HEK293 (cell line): Measurements from ENCODE around the gene COL6A1.

Experiments used
- CTCF ChIA-PET: fragments of 350-600 bp; formaldehyde crosslinking; extraction: SDS; loops from one replicate; lab custom pipeline; 2021; ENCODE audit warnings: antibody characterized with exemption; lab: Yijun Ruan, JAX
- POLR2A ChIA-PET: fragments of 300-600 bp; formaldehyde crosslinking; extraction: SDS; loops from one replicate; lab custom pipeline; 2020; ENCODE audit warnings: antibody characterized with exemption, inconsistent platforms; lab: Yijun Ruan, JAX
- H3K27ac ChIP-seq: fragments of 200-500 bp; sonication (Bioruptor generic); 2 replicates; pipeline ENCODE4 v1.5.1; 2014; ENCODE audit warnings: low read depth, low read length, control low read depth, inconsistent platforms; ENCODE audit errors: extremely low read depth
- H3K36me3 ChIP-seq, 2 experiments: fragments of 200-500 bp in 1 of 2; sonication (Bioruptor generic) in 1 of 2; 1 replicate in 1 of 2; 2 replicates in 1 of 2; pipeline ENCODE4 v1.5.1; 2014 to 2017; ENCODE audit warnings: inconsistent platforms in 2 of 2, low read length in 2 of 2; ENCODE audit not compliant: control insufficient read depth in 2 of 2, insufficient read depth in 1 of 2
- H3K4me1 ChIP-seq: fragments of 200-500 bp; sonication (Bioruptor generic); 2 replicates; pipeline ENCODE4 v1.5.1; 2014; ENCODE audit warnings: mild to moderate bottlenecking, low read length, inconsistent platforms; ENCODE audit not compliant: control insufficient read depth, insufficient read depth
- H3K4me3 ChIP-seq: 2 replicates; pipeline ENCODE4 v1.5.1; 2011; ENCODE audit warnings: low read depth, mild to moderate bottlenecking, control low read depth, low read length, moderate library complexity
- H3K9me3 ChIP-seq: fragments of 200-500 bp; sonication (Bioruptor generic); 2 replicates; pipeline ENCODE4 v1.5.1; 2014; ENCODE audit warnings: low read depth, low read length, inconsistent platforms; ENCODE audit not compliant: control insufficient read depth, insufficient read depth
- OVOL3 ChIP-seq: fragments of 450-650 bp; formaldehyde crosslinking; IDR thresholded peaks from 2 replicates; pipeline ENCODE4 v1.5.1; 2016; ENCODE audit warnings: missing biosample characterization, missing genetic modification characterization
- SETDB1 ChIP-seq: IDR thresholded peaks from one replicate; pipeline ENCODE4 v1.6.1; 2017; ENCODE audit warnings: mild to moderate bottlenecking, low read length, moderate library complexity, mixed read lengths; ENCODE audit not compliant: insufficient read length
- TCF7L2 ChIP-seq: IDR thresholded peaks from 2 replicates; pipeline ENCODE4 v1.6.1; 2011; ENCODE audit warnings: low read depth, mild to moderate bottlenecking, inconsistent platforms, low read length, moderate library complexity, borderline replicate concordance
- ZBTB1 ChIP-seq: fragments of 450-650 bp; formaldehyde crosslinking; IDR thresholded peaks from 2 replicates; pipeline ENCODE4 v1.5.1; 2016; ENCODE audit warnings: missing biosample characterization, missing genetic modification characterization
- ZBTB8A ChIP-seq: fragments of 450-650 bp; formaldehyde crosslinking; IDR thresholded peaks from 2 replicates; pipeline ENCODE4 v1.5.1; 2016; ENCODE audit warnings: missing biosample characterization, missing genetic modification characterization
- ZIC2 ChIP-seq: fragments of 450-650 bp; formaldehyde crosslinking; IDR thresholded peaks from 2 replicates; pipeline ENCODE4 v1.5.1; 2016; ENCODE audit warnings: missing biosample characterization, missing genetic modification characterization
- ZNF10 ChIP-seq: fragments of 450-650 bp; formaldehyde crosslinking; IDR thresholded peaks from 2 replicates; pipeline ENCODE4 v1.5.1; 2017; ENCODE audit warnings: missing biosample characterization, missing genetic modification characterization
- ZNF19 ChIP-seq: fragments of 450-650 bp; formaldehyde crosslinking; IDR thresholded peaks from 2 replicates; pipeline ENCODE4; 2016; ENCODE audit warnings: missing biosample characterization, missing genetic modification characterization, low read depth
- ZNF221 ChIP-seq: fragments of 450-650 bp; formaldehyde crosslinking; IDR thresholded peaks from 2 replicates; pipeline ENCODE4 v1.5.1; 2017; ENCODE audit warnings: missing biosample characterization, missing genetic modification characterization, borderline replicate concordance
- ZNF341 ChIP-seq: fragments of 450-650 bp; formaldehyde crosslinking; IDR thresholded peaks from 2 replicates; pipeline ENCODE4; 2016; ENCODE audit warnings: low read depth, missing biosample characterization, missing genetic modification characterization
- ZNF404 ChIP-seq: fragments of 450-650 bp; formaldehyde crosslinking; IDR thresholded peaks from 2 replicates; pipeline ENCODE4 v1.5.1; 2017; ENCODE audit warnings: missing biosample characterization, missing genetic modification characterization
- ZNF426 ChIP-seq: fragments of 450-650 bp; formaldehyde crosslinking; IDR thresholded peaks from 2 replicates; pipeline ENCODE4 v1.5.1; 2017; ENCODE audit warnings: missing biosample characterization, missing genetic modification characterization, mild to moderate bottlenecking, inconsistent platforms, moderate library complexity
- ZNF510 ChIP-seq: fragments of 450-650 bp; formaldehyde crosslinking; IDR thresholded peaks from 2 replicates; pipeline ENCODE4 v1.5.1; 2018; ENCODE audit warnings: mild to moderate bottlenecking, missing genetic modification characterization, missing biosample characterization; ENCODE audit not compliant: insufficient replicate concordance
- ZNF555 ChIP-seq: fragments of 450-650 bp; formaldehyde crosslinking; conservative IDR thresholded peaks from 2 replicates; pipeline ENCODE4 v1.5.1; 2017; ENCODE audit warnings: missing biosample characterization, mild to moderate bottlenecking, missing genetic modification characterization, inconsistent platforms
- ZNF558 ChIP-seq: fragments of 450-650 bp; formaldehyde crosslinking; IDR thresholded peaks from 2 replicates; pipeline ENCODE4 v1.5.1; 2016; ENCODE audit warnings: missing biosample characterization, missing genetic modification characterization
- ZNF596 ChIP-seq: fragments of 450-650 bp; IDR thresholded peaks from 2 replicates; pipeline ENCODE4 v1.5.0; 2018; ENCODE audit warnings: missing biosample characterization, mild to moderate bottlenecking, missing genetic modification characterization, moderate library complexity
- ZNF701 ChIP-seq: fragments of 450-650 bp; formaldehyde crosslinking; IDR thresholded peaks from 2 replicates; pipeline ENCODE4 v1.5.1; 2016; ENCODE audit warnings: missing biosample characterization, missing genetic modification characterization
- ZNF768 ChIP-seq: fragments of 450-650 bp; formaldehyde crosslinking; IDR thresholded peaks from 2 replicates; pipeline ENCODE4 v1.5.1; 2018; ENCODE audit warnings: missing biosample characterization, mild to moderate bottlenecking, missing genetic modification characterization
- ZXDB ChIP-seq: fragments of 450-650 bp; formaldehyde crosslinking; IDR thresholded peaks from 2 replicates; pipeline ENCODE4 v1.5.1; 2016; ENCODE audit warnings: missing biosample characterization, missing genetic modification characterization
- TF ChIP-seq, protein P1 (sequence below): fragments of 450-650 bp; formaldehyde crosslinking; IDR thresholded peaks from 2 replicates; pipeline ENCODE4 v1.5.1; 2016; ENCODE audit warnings: missing biosample characterization, missing genetic modification characterization, borderline replicate concordance
- TF ChIP-seq, protein P2 (sequence below): fragments of 450-650 bp; formaldehyde crosslinking; IDR thresholded peaks from 2 replicates; pipeline ENCODE4 v1.5.1; 2016; ENCODE audit warnings: missing biosample characterization, missing genetic modification characterization, borderline replicate concordance

The COL6A1 gene

DNA sequence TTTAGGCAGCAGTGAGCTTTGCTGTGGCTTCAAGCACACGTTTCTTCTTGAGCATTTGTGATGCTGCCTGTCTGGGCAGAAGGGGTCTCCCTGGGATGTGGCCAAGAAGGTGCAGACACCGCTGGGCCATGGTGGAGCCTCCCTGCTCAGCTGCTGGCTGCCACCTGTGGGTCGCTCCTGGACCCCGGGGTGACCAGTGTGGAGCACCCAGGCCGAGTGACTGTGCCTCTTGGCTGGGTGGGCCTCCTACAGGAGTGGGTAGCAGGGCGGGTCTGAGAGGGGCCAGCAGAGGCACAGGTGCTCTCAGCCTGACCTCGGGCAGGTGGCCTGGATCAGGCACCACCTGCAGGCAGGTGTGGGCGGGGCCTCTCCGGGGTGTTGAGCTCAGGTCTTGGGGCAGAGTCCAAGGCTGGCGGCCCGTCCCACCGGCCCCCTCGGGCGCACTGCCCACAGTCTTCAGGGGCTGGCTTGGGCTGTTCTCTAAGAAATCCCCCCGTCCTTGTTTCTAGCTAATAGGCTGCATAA, 42.0 kb upstream of the COL6A1 start:
- Histone ChIP-seq H3K27ac (no peak overlapping the region), H3K4me1 (no peaks in the 10 kb centered on the region), H3K36me3 (no peaks in the 10 kb centered on the region), H3K9me3 (no peaks in the 10 kb centered on the region), H3K4me3 (no peak overlapping the region)
- TF ChIP-seq ZBTB1 (tag by site-specific recombination) (no peak), TCF7L2 (no peak), ZNF768 (tag by site-specific recombination) (no peak), ZNF19 (tag by site-specific recombination) (no peak), ZNF555 (tag by site-specific recombination) (no peak), ZNF221 (tag by site-specific recombination) (no peak)
- ChIA-PET CTCF (no interaction called here), POLR2A (no interaction called here)

DNA sequence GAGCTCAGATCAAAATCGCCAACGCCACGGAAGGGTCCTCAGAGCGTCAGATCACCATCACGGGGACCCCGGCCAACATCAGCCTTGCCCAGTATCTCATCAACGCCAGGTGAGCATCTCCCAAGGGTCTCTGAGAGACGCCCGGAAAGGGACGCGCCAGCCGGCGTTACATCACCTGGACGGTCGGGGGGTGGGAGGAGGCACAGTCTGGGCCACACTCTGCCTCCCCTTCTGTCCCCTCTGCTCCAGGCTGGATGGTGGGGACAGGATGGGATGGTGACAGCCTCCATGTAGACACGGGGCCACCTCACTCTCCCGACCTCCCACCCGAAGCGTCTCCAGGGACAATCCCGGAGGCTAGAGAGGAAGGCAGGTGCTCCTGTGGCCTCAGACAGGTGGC, 41.5 kb upstream of the COL6A1 start:
- Histone ChIP-seq H3K4me1 (no peaks in the 10 kb centered on the region), H3K27ac (no peak overlapping the region), H3K36me3 (no peaks in the 10 kb centered on the region), H3K4me3 (no peak overlapping the region), H3K9me3 (no peaks in the 10 kb centered on the region)
- ChIA-PET POLR2A (no interaction called here), CTCF (no interaction called here)
- TF ChIP-seq ZBTB8A (tag by site-specific recombination) (no peak), ZNF404 (no peak), ZNF426 (tag by site-specific recombination) (no peak), SETDB1 (no peak), ZXDB (tag by site-specific recombination) (no peak), ZNF10 (tag by site-specific recombination) (no peak)
- TF ChIP-seq, all 188 proteins: peak for 0

DNA sequence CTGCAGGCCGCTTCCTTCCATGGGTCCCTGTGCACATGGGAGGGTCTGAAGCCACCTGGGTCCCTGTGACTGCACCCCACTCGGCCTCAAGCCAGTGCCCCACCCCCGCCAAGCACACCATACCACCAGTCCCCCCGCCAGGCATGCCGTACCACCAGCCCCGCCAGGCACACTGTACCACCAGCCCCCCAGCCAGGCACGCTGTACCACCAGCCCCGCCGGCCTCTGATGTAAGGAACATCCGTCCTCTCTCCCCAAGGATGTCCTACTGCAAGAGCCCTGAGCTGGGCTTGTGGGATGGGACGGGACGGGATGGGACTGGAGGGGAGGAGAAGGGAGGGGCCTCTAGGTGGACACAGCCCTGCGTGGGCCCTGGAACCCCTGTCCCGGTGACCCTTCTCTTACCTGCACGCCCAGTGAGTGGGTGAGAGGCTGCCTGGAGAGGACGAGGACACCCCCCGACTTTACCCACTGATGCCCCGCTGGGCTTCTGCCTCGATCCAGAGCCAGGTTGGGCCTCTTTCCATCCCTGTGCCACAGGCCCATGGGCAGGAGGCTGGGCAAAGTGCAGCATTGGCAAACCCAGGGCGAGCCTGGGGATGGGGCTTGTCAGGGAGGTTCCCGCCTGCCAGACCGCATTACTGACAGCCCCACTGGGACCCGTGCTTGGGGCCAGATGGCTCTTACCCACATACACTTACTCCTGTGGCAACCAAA, 40.8 kb upstream of the COL6A1 start:
- no peak for TF ChIP-seq ZNF596 (tag by site-specific recombination)
- no peak for TF ChIP-seq TCF7L2
- no peak for TF ChIP-seq OVOL3
- TF ChIP-seq ZNF558 = no peak
- TF ChIP-seq, protein P1, sequence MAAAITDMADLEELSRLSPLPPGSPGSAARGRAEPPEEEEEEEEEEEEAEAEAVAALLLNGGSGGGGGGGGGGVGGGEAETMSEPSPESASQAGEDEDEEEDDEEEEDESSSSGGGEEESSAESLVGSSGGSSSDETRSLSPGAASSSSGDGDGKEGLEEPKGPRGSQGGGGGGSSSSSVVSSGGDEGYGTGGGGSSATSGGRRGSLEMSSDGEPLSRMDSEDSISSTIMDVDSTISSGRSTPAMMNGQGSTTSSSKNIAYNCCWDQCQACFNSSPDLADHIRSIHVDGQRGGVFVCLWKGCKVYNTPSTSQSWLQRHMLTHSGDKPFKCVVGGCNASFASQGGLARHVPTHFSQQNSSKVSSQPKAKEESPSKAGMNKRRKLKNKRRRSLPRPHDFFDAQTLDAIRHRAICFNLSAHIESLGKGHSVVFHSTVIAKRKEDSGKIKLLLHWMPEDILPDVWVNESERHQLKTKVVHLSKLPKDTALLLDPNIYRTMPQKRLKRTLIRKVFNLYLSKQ (tag by site-specific recombination) = no peak
- TF ChIP-seq, protein P2, sequence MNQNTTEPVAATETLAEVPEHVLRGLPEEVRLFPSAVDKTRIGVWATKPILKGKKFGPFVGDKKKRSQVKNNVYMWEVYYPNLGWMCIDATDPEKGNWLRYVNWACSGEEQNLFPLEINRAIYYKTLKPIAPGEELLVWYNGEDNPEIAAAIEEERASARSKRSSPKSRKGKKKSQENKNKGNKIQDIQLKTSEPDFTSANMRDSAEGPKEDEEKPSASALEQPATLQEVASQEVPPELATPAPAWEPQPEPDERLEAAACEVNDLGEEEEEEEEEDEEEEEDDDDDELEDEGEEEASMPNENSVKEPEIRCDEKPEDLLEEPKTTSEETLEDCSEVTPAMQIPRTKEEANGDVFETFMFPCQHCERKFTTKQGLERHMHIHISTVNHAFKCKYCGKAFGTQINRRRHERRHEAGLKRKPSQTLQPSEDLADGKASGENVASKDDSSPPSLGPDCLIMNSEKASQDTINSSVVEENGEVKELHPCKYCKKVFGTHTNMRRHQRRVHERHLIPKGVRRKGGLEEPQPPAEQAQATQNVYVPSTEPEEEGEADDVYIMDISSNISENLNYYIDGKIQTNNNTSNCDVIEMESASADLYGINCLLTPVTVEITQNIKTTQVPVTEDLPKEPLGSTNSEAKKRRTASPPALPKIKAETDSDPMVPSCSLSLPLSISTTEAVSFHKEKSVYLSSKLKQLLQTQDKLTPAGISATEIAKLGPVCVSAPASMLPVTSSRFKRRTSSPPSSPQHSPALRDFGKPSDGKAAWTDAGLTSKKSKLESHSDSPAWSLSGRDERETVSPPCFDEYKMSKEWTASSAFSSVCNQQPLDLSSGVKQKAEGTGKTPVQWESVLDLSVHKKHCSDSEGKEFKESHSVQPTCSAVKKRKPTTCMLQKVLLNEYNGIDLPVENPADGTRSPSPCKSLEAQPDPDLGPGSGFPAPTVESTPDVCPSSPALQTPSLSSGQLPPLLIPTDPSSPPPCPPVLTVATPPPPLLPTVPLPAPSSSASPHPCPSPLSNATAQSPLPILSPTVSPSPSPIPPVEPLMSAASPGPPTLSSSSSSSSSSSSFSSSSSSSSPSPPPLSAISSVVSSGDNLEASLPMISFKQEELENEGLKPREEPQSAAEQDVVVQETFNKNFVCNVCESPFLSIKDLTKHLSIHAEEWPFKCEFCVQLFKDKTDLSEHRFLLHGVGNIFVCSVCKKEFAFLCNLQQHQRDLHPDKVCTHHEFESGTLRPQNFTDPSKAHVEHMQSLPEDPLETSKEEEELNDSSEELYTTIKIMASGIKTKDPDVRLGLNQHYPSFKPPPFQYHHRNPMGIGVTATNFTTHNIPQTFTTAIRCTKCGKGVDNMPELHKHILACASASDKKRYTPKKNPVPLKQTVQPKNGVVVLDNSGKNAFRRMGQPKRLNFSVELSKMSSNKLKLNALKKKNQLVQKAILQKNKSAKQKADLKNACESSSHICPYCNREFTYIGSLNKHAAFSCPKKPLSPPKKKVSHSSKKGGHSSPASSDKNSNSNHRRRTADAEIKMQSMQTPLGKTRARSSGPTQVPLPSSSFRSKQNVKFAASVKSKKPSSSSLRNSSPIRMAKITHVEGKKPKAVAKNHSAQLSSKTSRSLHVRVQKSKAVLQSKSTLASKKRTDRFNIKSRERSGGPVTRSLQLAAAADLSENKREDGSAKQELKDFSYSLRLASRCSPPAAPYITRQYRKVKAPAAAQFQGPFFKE = no peak
- TF ChIP-seq ZIC2 = no peak
- TF ChIP-seq ZNF701 (tag by site-specific recombination) = no peak
- no peak for TF ChIP-seq ZNF341 (tag by site-specific recombination)
- no peak for TF ChIP-seq ZNF510 (tag by site-specific recombination)
- TF ChIP-seq, all 188 proteins: peak for 0
- H3K4me1 ChIP-seq = no peaks in the 10 kb centered on the region
- H3K4me3 ChIP-seq = no peak overlapping the region
- ChIA-PET CTCF (no interaction called here), POLR2A (no interaction called here)
- no peaks in the 10 kb centered on the region for H3K36me3 ChIP-seq
- no peaks in the 10 kb centered on the region for H3K9me3 ChIP-seq
- H3K27ac ChIP-seq = no peak overlapping the region
